ENCODE data around the gene YPEL5.

DNA sequence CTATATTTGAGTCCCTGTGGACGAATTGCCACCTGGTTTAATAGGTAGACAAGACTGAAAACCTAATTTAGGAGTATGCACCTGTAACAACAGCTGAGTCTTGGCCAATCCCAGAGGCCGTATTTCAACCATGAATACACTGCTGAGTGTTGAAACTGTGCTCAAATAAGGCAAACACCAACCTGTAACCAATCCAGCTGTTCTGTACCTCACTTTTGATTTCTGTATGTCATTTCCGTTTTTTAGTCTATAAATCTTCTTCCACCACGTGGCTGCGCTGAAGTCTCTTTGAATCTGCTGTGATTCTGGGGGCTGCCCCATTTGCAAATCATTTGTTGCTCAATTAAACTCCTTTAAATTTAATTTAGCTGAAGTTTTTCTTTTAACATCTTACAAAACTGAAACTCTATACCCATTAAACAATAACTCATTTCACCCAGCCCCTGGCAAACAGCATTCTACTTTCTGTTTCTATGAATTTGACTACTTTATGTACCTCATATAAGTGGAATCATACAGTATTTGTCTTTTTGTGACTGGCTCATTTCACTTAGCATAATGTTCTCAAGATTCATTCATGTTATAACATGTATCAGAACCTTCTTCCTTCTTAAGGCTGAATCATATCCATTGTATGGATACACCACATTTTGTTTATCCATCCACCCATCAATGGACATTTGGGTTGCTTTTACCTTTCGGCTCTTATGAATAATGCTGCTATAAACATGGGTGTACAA lies 7.5 kb upstream of the YPEL5 start:
- TF ChIP-seq POLR2A (IDR thresholded peaks at IDR 0.05) = no peak
- TF ChIP-seq, protein P1, sequence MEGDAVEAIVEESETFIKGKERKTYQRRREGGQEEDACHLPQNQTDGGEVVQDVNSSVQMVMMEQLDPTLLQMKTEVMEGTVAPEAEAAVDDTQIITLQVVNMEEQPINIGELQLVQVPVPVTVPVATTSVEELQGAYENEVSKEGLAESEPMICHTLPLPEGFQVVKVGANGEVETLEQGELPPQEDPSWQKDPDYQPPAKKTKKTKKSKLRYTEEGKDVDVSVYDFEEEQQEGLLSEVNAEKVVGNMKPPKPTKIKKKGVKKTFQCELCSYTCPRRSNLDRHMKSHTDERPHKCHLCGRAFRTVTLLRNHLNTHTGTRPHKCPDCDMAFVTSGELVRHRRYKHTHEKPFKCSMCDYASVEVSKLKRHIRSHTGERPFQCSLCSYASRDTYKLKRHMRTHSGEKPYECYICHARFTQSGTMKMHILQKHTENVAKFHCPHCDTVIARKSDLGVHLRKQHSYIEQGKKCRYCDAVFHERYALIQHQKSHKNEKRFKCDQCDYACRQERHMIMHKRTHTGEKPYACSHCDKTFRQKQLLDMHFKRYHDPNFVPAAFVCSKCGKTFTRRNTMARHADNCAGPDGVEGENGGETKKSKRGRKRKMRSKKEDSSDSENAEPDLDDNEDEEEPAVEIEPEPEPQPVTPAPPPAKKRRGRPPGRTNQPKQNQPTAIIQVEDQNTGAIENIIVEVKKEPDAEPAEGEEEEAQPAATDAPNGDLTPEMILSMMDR (IDR thresholded peaks at IDR 0.05) = no peak
